ENCODE results near the gene MMP3. TPM values are rescaled to one million over a fixed set of nuclear protein-coding genes. Genes with fewer than 3 reads are reported as not detected.

Gene MMP3
- total and polyA plus RNA-seq, 2 experiments from 2014 or later, result 0.68 TPM; not detected in 1

DNA sequence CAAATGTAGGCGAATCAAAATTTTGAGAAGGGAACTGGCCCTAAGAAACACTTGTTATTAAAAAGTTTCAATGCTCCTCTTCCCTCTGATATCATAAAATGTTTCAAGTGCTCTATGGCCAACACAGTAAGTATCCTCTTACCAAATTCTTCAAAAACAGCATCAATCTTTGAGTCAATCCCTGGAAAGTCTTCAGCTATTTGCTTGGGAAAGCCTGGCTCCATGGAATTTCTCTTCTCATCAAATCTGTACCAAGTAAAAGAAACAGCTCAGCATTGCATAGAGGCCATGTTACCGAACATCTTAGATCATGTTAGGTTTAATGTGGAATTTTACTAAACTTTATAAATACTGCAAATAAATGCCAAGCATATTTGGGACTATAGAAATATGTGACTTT lies 6.3 kb downstream of the MMP3 start:
- H3K4me1 Mint-ChIP-seq, result peaks cover 25% of the 10 kb centered on the region
- TF ChIP-seq EZH2phosphoT487 (IDR thresholded peaks at IDR 0.05; ENCODE audit: unreplicated experiment), result no peak
- TF ChIP-seq ZNF331 (CRISPR knock-in tag; IDR thresholded peaks at IDR 0.05; ENCODE audit: low read depth), result no peak
- TF ChIP-seq, protein P1, sequence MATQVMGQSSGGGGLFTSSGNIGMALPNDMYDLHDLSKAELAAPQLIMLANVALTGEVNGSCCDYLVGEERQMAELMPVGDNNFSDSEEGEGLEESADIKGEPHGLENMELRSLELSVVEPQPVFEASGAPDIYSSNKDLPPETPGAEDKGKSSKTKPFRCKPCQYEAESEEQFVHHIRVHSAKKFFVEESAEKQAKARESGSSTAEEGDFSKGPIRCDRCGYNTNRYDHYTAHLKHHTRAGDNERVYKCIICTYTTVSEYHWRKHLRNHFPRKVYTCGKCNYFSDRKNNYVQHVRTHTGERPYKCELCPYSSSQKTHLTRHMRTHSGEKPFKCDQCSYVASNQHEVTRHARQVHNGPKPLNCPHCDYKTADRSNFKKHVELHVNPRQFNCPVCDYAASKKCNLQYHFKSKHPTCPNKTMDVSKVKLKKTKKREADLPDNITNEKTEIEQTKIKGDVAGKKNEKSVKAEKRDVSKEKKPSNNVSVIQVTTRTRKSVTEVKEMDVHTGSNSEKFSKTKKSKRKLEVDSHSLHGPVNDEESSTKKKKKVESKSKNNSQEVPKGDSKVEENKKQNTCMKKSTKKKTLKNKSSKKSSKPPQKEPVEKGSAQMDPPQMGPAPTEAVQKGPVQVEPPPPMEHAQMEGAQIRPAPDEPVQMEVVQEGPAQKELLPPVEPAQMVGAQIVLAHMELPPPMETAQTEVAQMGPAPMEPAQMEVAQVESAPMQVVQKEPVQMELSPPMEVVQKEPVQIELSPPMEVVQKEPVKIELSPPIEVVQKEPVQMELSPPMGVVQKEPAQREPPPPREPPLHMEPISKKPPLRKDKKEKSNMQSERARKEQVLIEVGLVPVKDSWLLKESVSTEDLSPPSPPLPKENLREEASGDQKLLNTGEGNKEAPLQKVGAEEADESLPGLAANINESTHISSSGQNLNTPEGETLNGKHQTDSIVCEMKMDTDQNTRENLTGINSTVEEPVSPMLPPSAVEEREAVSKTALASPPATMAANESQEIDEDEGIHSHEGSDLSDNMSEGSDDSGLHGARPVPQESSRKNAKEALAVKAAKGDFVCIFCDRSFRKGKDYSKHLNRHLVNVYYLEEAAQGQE (IDR thresholded peaks at IDR 0.05; ENCODE audit: unreplicated experiment), result no peak
- no peak for TF ChIP-seq STAT1 (IDR thresholded peaks at IDR 0.05; ENCODE audit: unreplicated experiment)
- TF ChIP-seq ZNF114 (CRISPR knock-in tag; IDR thresholded peaks at IDR 0.05), result no peak
- no peak for TF ChIP-seq CTCF (conservative IDR thresholded peaks at IDR 0.05; ENCODE audit: low read depth in 2 of 2)
- no peak for TF ChIP-seq CREB1 (CRISPR knock-in tag; IDR thresholded peaks at IDR 0.05; ENCODE audit: low read depth)
- TF ChIP-seq, protein P2, sequence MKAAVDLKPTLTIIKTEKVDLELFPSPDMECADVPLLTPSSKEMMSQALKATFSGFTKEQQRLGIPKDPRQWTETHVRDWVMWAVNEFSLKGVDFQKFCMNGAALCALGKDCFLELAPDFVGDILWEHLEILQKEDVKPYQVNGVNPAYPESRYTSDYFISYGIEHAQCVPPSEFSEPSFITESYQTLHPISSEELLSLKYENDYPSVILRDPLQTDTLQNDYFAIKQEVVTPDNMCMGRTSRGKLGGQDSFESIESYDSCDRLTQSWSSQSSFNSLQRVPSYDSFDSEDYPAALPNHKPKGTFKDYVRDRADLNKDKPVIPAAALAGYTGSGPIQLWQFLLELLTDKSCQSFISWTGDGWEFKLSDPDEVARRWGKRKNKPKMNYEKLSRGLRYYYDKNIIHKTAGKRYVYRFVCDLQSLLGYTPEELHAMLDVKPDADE (IDR thresholded peaks at IDR 0.05), result no peak
- TF ChIP-seq JUNB (IDR thresholded peaks at IDR 0.05; ENCODE audit: unreplicated experiment), result no peak
- no peak for TF ChIP-seq ZNF462 (CRISPR knock-in tag; IDR thresholded peaks at IDR 0.05)

More for the DNA sequence above, 6.3 kb downstream of the MMP3 start:
- Histone ChIP-seq H3K36me3 (ENCODE audit: insufficient read depth) (no peaks in the 10 kb centered on the region), H3K27me3 (ENCODE audit: insufficient read depth) (no peaks in the 10 kb centered on the region), H3K4me2 (no peak overlapping the region), H2AFZ (no peak overlapping the region), H3K27ac (ENCODE audit: low read depth) (no peak overlapping the region), H3K4me1 (ENCODE audit: insufficient read depth) (peaks cover 18% of the 10 kb centered on the region), H3K4me3 (no peak overlapping the region), H3K79me2 (replicated peaks; ENCODE audit: insufficient read depth) (no peaks in the 10 kb centered on the region), H4K20me1 (replicated peaks; ENCODE audit: insufficient read depth) (no peaks in the 10 kb centered on the region), H3F3A (replicated peaks; ENCODE audit: low read depth) (no peaks in the 10 kb centered on the region), H3K9me2 (ENCODE audit: insufficient read depth) (no peaks in the 10 kb centered on the region)
- H3K27ac Mint-ChIP-seq, result no peak overlapping the region
- ATAC-seq, result no peak
- H3K9me3 Mint-ChIP-seq, result no peaks in the 10 kb centered on the region
- H3K36me3 Mint-ChIP-seq (ENCODE audit: low read depth), result no peaks in the 10 kb centered on the region
- DNase-seq (ENCODE audit: low spot score), result no peak
- no peaks in the 10 kb centered on the region for H3K27me3 Mint-ChIP-seq (ENCODE audit: insufficient read depth, low read depth, poor library complexity)
- no peak overlapping the region for H3K4me3 Mint-ChIP-seq

Data from GM23338 (cell line).